ENCODE results near the gene PEDS1. TPM values are rescaled to one million over a fixed set of nuclear protein-coding genes. Genes with fewer than 3 reads are reported as not detected.

Gene PEDS1
- total and polyA plus RNA-seq, 2 of the 13 experiments (the other 11 are each of a cell fraction or from before 2014, with no cell fraction given): 30.5 to 93.9 TPM

- TF ChIP-seq SP2 (CRISPR knock-in tag; IDR thresholded peaks at IDR 0.05) (peak; percentile 86), RORA (CRISPR knock-in tag; IDR thresholded peaks at IDR 0.05) (0 out of 2 replicates have a peak, but pooled peaks have one; percentile 11), ZNF235 (CRISPR knock-in tag; IDR thresholded peaks at IDR 0.05; ENCODE audit: borderline replicate concordance) (peak; percentile 98), ZNF432 (CRISPR knock-in tag; IDR thresholded peaks at IDR 0.05; ENCODE audit: borderline replicate concordance) (no peak), PHF5A (CRISPR knock-in tag; IDR thresholded peaks at IDR 0.05; ENCODE audit: low read depth, unreplicated experiment) (peak; percentile 61), ZNF350 (CRISPR knock-in tag; IDR thresholded peaks at IDR 0.05; ENCODE audit: borderline replicate concordance, low read depth) (peak; percentile 83), NFKB2 (CRISPR knock-in tag; IDR thresholded peaks at IDR 0.05; ENCODE audit: borderline replicate concordance) (peak; percentile 56; the same call in 1 of the 2 replicates), ZNF788 (CRISPR knock-in tag; IDR thresholded peaks at IDR 0.05; ENCODE audit: borderline replicate concordance) (peak; percentile 95), HOXA9 (CRISPR knock-in tag; IDR thresholded peaks at IDR 0.05; ENCODE audit: borderline replicate concordance) (peak; percentile 78), ZNF275 (CRISPR knock-in tag; IDR thresholded peaks at IDR 0.05; ENCODE audit: borderline replicate concordance) (peak; percentile 87; the same call in 1 of the 2 replicates), ZFP91 (CRISPR knock-in tag; IDR thresholded peaks at IDR 0.05; ENCODE audit: borderline replicate concordance) (peak; percentile 70), LBX2 (CRISPR knock-in tag; IDR thresholded peaks at IDR 0.05; ENCODE audit: borderline replicate concordance) (peak; percentile 84), ETS1 (CRISPR knock-in tag; IDR thresholded peaks at IDR 0.05) (peak; percentile 95; the same call in 1 of the 2 replicates), PREB (CRISPR knock-in tag; IDR thresholded peaks at IDR 0.05) (no peak), UBTF (CRISPR knock-in tag; IDR thresholded peaks at IDR 0.05) (peak; percentile 96), ZNF282 (IDR thresholded peaks at IDR 0.05; ENCODE audit: partially characterized antibody) (no peak), CAMTA2 (CRISPR knock-in tag; IDR thresholded peaks at IDR 0.05; ENCODE audit: borderline replicate concordance) (0 out of 2 replicates have a peak, but pooled peaks have one; percentile 69), KAT7 (CRISPR knock-in tag; IDR thresholded peaks at IDR 0.05; ENCODE audit: borderline replicate concordance) (peak; percentile 86; the same call in 1 of the 2 replicates), MED8 (CRISPR knock-in tag; IDR thresholded peaks at IDR 0.05; ENCODE audit: insufficient replicate concordance) (peak; percentile 82)
Observed at GRCh38 chr20:50153500-50154377, at the start of gene PEDS1 (continued).

Measured in HepG2 (cell line).